Measurements from ENCODE around the gene RPS6KA5.

DNA sequence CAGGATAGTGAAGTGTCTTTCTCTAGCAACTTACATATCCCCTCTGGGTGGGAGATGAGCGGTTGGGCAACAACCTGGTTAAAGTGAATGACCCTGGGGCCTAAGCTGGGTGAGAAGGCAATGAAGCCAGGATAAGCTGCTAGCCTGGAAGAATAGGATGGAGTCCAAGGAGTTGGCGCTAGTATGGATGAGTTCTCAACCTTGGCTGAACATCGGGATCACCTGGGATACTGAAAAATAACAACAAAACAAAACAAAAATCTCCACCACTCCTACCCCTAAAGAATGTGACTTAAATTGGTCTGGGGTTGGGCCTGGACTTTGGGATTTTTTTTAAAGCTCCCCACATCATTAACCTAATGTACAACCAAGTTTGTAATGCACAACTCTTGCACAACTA is 4.8 kb upstream of the RPS6KA5 start:
- TF ChIP-seq CTCF (IDR thresholded peaks at IDR 0.05; ENCODE audit: insufficient read depth, low read length): no peak
- TF ChIP-seq REST (IDR thresholded peaks at IDR 0.05; ENCODE audit: insufficient replicate concordance, low read depth): no peak
- no peak for TF ChIP-seq POLR2AphosphoS5 (IDR thresholded peaks at IDR 0.05; ENCODE audit: low read depth)
- no peak for TF ChIP-seq SPI1 (IDR thresholded peaks at IDR 0.05; ENCODE audit: borderline replicate concordance, low read depth)
- no peak for TF ChIP-seq GABPA (IDR thresholded peaks at IDR 0.05; ENCODE audit: low read depth)

Data from HL-60 (cell line).